Measurements from ENCODE around the gene OAS3.
"Not testable (repeated sequence)": the region's sequence is repeated elsewhere in the genome, so short reads cannot be mapped to it uniquely, and the experiment has no call there.

The OAS3 gene

GRCh38 chr12:112937741-112938719 is at the start of gene OAS3:
OAS3 (plus strand) TSS chr12:112938474; CDS start chr12:112938531, 57 bp downstream.
- peak; percentile 19 to 57 for DNase-seq (ENCODE audit: extremely low read depth in 1 of 2, low read depth in 1 of 2)

- DNase-seq (ENCODE audit: extremely low read depth in 1 of 2, low read depth in 1 of 2): no peak
Observed at GRCh38 chr12:112891093-112892024, 46.9 kb upstream of the OAS3 start.

GRCh38 chr12:112892856-112893255 is 45.4 kb upstream of the OAS3 start:
- no peak for DNase-seq (ENCODE audit: extremely low read depth in 1 of 2, low read depth in 1 of 2)

- no peak for DNase-seq (ENCODE audit: extremely low read depth in 1 of 2, low read depth in 1 of 2)
Observed at GRCh38 chr12:112894128-112894527, 44.1 kb upstream of the OAS3 start.

GRCh38 chr12:112898380-112898779 is 39.9 kb upstream of the OAS3 start:
- DNase-seq (ENCODE audit: extremely low read depth in 1 of 2, low read depth in 1 of 2): no peak

- DNase-seq (ENCODE audit: extremely low read depth in 1 of 2, low read depth in 1 of 2): no peak
Observed at GRCh38 chr12:112900298-112901145, 37.8 kb upstream of the OAS3 start.

- DNase-seq (ENCODE audit: extremely low read depth in 1 of 2, low read depth in 1 of 2): no peak
Observed at GRCh38 chr12:112901271-112901670, 37.0 kb upstream of the OAS3 start.

- DNase-seq (ENCODE audit: extremely low read depth in 1 of 2, low read depth in 1 of 2): no peak
Observed at GRCh38 chr12:112904571-112904970, 33.7 kb upstream of the OAS3 start.

- DNase-seq (ENCODE audit: extremely low read depth in 1 of 2, low read depth in 1 of 2): no peak
Observed at GRCh38 chr12:112905451-112906089, 32.7 kb upstream of the OAS3 start.

- DNase-seq (ENCODE audit: extremely low read depth in 1 of 2, low read depth in 1 of 2): peak in 1 of 2 donors; percentile 8
Observed at GRCh38 chr12:112906712-112907414, 31.4 kb upstream of the OAS3 start, which contains the start of gene OAS1. OAS1 (plus strand) TSS chr12:112906962; CDS start chr12:112907040, 78 bp downstream.

GRCh38 chr12:112907415-112908157 is 30.7 kb upstream of the OAS3 start:
- no peak for DNase-seq (ENCODE audit: extremely low read depth in 1 of 2, low read depth in 1 of 2)

GRCh38 chr12:112908548-112908947 is 29.7 kb upstream of the OAS3 start:
- DNase-seq (ENCODE audit: extremely low read depth in 1 of 2, low read depth in 1 of 2): no peak

- no peak for DNase-seq (ENCODE audit: extremely low read depth in 1 of 2, low read depth in 1 of 2)
Observed at GRCh38 chr12:112909693-112910092, 28.6 kb upstream of the OAS3 start.

- DNase-seq (ENCODE audit: extremely low read depth in 1 of 2, low read depth in 1 of 2): no peak
Observed at GRCh38 chr12:112913038-112913688, 25.1 kb upstream of the OAS3 start.

- DNase-seq (ENCODE audit: extremely low read depth in 1 of 2, low read depth in 1 of 2): not testable (repeated sequence)
Observed at GRCh38 chr12:112913888-112914287, 24.4 kb upstream of the OAS3 start.

- no peak for DNase-seq (ENCODE audit: extremely low read depth in 1 of 2, low read depth in 1 of 2)
Observed at GRCh38 chr12:112916270-112916669, 22.0 kb upstream of the OAS3 start.

- DNase-seq (ENCODE audit: extremely low read depth in 1 of 2, low read depth in 1 of 2): no peak
Observed at GRCh38 chr12:112919121-112919520, 19.2 kb upstream of the OAS3 start.

- no peak for DNase-seq (ENCODE audit: extremely low read depth in 1 of 2, low read depth in 1 of 2)
Observed at GRCh38 chr12:112924986-112925385, 13.3 kb upstream of the OAS3 start.

All from activated CD8-positive, alpha-beta memory T cell treated with anti-CD3 and anti-CD28 coated beads for 1 hour (primary cell).